ENCODE data around the gene ACAN.

DNA sequence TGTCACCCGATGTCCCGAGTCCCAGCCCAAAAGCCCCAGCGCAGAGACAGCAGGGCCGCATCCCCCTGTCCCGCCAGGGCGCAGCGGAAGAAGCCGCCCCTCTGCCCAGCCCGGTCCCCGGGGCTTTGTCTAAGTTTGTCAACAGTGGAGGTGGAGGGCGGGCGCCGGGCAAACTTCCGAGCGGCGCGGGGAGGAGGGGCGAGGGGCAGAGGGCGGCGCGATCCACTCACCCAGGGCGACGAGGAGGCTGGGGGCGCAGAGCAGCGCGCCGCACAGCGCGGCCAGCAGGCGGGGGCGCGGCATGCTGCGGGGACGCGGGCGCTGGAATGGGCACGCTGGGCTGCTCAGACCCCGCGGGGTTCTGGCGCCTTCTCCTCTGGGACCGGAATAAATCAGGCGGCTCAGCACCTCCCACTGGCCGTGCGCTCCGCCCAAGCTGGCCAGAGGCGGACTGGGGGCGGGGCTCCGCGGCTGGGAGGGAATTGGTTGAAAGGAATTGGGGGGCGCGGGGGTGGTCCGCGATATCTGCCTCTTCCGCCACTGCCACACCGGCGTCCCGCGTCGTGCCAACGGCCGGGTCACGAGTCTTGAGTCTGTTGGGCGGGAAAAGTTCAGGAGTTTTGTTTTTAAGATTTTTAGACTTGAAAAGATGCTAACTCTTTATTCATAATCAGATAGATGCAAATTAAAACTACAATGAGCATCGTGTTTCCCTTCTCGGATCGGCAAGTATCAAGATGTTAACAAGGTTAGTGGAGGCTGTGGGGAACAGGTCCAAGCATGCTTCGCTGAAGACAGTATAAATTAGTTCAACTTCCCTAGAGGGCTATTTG lies 110.0 kb downstream of the ACAN start, which contains the start of gene MFGE8:
- TF ChIP-seq, protein P1, sequence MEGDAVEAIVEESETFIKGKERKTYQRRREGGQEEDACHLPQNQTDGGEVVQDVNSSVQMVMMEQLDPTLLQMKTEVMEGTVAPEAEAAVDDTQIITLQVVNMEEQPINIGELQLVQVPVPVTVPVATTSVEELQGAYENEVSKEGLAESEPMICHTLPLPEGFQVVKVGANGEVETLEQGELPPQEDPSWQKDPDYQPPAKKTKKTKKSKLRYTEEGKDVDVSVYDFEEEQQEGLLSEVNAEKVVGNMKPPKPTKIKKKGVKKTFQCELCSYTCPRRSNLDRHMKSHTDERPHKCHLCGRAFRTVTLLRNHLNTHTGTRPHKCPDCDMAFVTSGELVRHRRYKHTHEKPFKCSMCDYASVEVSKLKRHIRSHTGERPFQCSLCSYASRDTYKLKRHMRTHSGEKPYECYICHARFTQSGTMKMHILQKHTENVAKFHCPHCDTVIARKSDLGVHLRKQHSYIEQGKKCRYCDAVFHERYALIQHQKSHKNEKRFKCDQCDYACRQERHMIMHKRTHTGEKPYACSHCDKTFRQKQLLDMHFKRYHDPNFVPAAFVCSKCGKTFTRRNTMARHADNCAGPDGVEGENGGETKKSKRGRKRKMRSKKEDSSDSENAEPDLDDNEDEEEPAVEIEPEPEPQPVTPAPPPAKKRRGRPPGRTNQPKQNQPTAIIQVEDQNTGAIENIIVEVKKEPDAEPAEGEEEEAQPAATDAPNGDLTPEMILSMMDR (IDR thresholded peaks at IDR 0.05; ENCODE audit: extremely low read depth in 1 of 2, insufficient read depth in 1 of 2, low read depth in 1 of 2, low read length in 2 of 2), result peak in 1 of 2 donors; percentile 0
- TF ChIP-seq POLR2A (IDR thresholded peaks at IDR 0.05; ENCODE audit: low read depth, low read length), result peak; percentile 70
- TF ChIP-seq EZH2 (IDR thresholded peaks at IDR 0.05; ENCODE audit: borderline replicate concordance, low read depth, low read length, severe bottlenecking), result no peak
- TF ChIP-seq, protein P2, sequence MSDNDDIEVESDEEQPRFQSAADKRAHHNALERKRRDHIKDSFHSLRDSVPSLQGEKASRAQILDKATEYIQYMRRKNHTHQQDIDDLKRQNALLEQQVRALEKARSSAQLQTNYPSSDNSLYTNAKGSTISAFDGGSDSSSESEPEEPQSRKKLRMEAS (IDR thresholded peaks at IDR 0.05; ENCODE audit: insufficient read depth, insufficient read length), result no peak
- no peak for TF ChIP-seq GATA2 (IDR thresholded peaks at IDR 0.05; ENCODE audit: insufficient read depth, insufficient read length, low read depth, low read length)
- TF ChIP-seq POLR2AphosphoS5 (IDR thresholded peaks at IDR 0.05; ENCODE audit: insufficient read depth, low read depth, low read length), result peak; percentile 73
- TF ChIP-seq FOS (IDR thresholded peaks at IDR 0.05; ENCODE audit: borderline replicate concordance, insufficient read depth, low read length), result no peak
- TF ChIP-seq MYC (IDR thresholded peaks at IDR 0.05; ENCODE audit: low read depth, low read length), result no peak
- no peak for TF ChIP-seq JUN (IDR thresholded peaks at IDR 0.05; ENCODE audit: borderline replicate concordance, insufficient read depth, insufficient read length, low read depth)
